Measurements from ENCODE around the gene NOCT.
A peak's percentile ranks its signal among the peaks of the same experiment; 100 is the strongest.
"Not testable (repeated sequence)": the region's sequence is repeated elsewhere in the genome, so short reads cannot be mapped to it uniquely, and the experiment has no call there.

The NOCT gene

GRCh38 chr4:139018971-139019758 lies 3.6 kb downstream of the NOCT start:
- no peak for DNase-seq
- peaks cover 47% of the 10 kb centered on the region for H3K4me1 Mint-ChIP-seq
- no peaks in the 10 kb centered on the region for H3K9me3 Mint-ChIP-seq
- peak overlapping the region; percentile 42 for H3K4me3 Mint-ChIP-seq
- peaks cover 29% of the 10 kb centered on the region for H3K36me3 Mint-ChIP-seq (ENCODE audit: low read depth)
- no peaks in the 10 kb centered on the region for H3K27me3 Mint-ChIP-seq
- H3K27ac Mint-ChIP-seq: no peak overlapping the region
- ATAC-seq: no peak

GRCh38 chr4:139020384-139020783 lies 4.8 kb downstream of the NOCT start:
- DNase-seq (no peak), ATAC-seq (no peak)
- H3K9me3 Mint-ChIP-seq: no peaks in the 10 kb centered on the region
- H3K36me3 Mint-ChIP-seq (ENCODE audit: low read depth): peaks cover 33% of the 10 kb centered on the region
- H3K4me3 Mint-ChIP-seq: no peak overlapping the region
- no peaks in the 10 kb centered on the region for H3K27me3 Mint-ChIP-seq
- H3K4me1 Mint-ChIP-seq: peaks cover 38% of the 10 kb centered on the region
- H3K27ac Mint-ChIP-seq: no peak overlapping the region

GRCh38 chr4:139021071-139021470 lies 5.5 kb downstream of the NOCT start:
- peaks cover 37% of the 10 kb centered on the region for H3K4me1 Mint-ChIP-seq
- H3K27ac Mint-ChIP-seq, H3K4me3 Mint-ChIP-seq, ATAC-seq, DNase-seq, H3K27me3 Mint-ChIP-seq, H3K9me3 Mint-ChIP-seq: not testable (repeated sequence)
- peaks cover 33% of the 10 kb centered on the region for H3K36me3 Mint-ChIP-seq (ENCODE audit: low read depth)

- H3K4me3 Mint-ChIP-seq: no peak overlapping the region
- H3K27me3 Mint-ChIP-seq: no peaks in the 10 kb centered on the region
- peak overlapping the region; percentile 22 for H3K27ac Mint-ChIP-seq
- H3K36me3 Mint-ChIP-seq (ENCODE audit: low read depth): peaks cover 28% of the 10 kb centered on the region
- peaks cover 30% of the 10 kb centered on the region for H3K4me1 Mint-ChIP-seq
- H3K9me3 Mint-ChIP-seq: no peaks in the 10 kb centered on the region
- DNase-seq (no peak), ATAC-seq (no peak)
Measured at GRCh38 chr4:139022835-139023234, 7.3 kb downstream of the NOCT start.

GRCh38 chr4:139024686-139025085 lies 9.1 kb downstream of the NOCT start:
- no peak for DNase-seq
- peaks cover 18% of the 10 kb centered on the region for H3K36me3 Mint-ChIP-seq (ENCODE audit: low read depth)
- no peaks in the 10 kb centered on the region for H3K27me3 Mint-ChIP-seq
- no peak overlapping the region for H3K4me3 Mint-ChIP-seq
- peaks cover 13% of the 10 kb centered on the region for H3K4me1 Mint-ChIP-seq
- H3K27ac Mint-ChIP-seq: no peak overlapping the region
- no peaks in the 10 kb centered on the region for H3K9me3 Mint-ChIP-seq
- no peak for ATAC-seq

- ATAC-seq: no peak
- Mint-ChIP-seq H3K4me1 (peaks cover 7% of the 10 kb centered on the region), H3K9me3 (no peaks in the 10 kb centered on the region), H3K36me3 (ENCODE audit: low read depth) (peaks cover 12% of the 10 kb centered on the region), H3K27ac (no peak overlapping the region), H3K27me3 (no peaks in the 10 kb centered on the region), H3K4me3 (no peak overlapping the region)
- DNase-seq: no peak
Measured at GRCh38 chr4:139025841-139026240, 10.3 kb downstream of the NOCT start.

- no peak for ATAC-seq
Measured at GRCh38 chr4:139027776-139028175, 12.2 kb downstream of the NOCT start.

GRCh38 chr4:139028191-139028661 lies 12.6 kb downstream of the NOCT start:
- Mint-ChIP-seq H3K27me3 (no peaks in the 10 kb centered on the region), H3K4me1 (peaks cover 9% of the 10 kb centered on the region), H3K9me3 (no peaks in the 10 kb centered on the region), H3K4me3 (no peak overlapping the region), H3K27ac (no peak overlapping the region), H3K36me3 (ENCODE audit: low read depth) (peaks cover 8% of the 10 kb centered on the region)
- DNase-seq: no peak
- no peak for ATAC-seq

More at GRCh38 chr4:139027776-139028175, 12.2 kb downstream of the NOCT start:
- Mint-ChIP-seq H3K27me3 (no peaks in the 10 kb centered on the region), H3K27ac (no peak overlapping the region), H3K9me3 (no peaks in the 10 kb centered on the region), H3K4me3 (no peak overlapping the region), H3K36me3 (ENCODE audit: low read depth) (peaks cover 10% of the 10 kb centered on the region), H3K4me1 (peaks cover 9% of the 10 kb centered on the region)
- DNase-seq: no peak

GRCh38 chr4:139029866-139030363 lies 14.3 kb downstream of the NOCT start:
- H3K36me3 Mint-ChIP-seq (ENCODE audit: low read depth); H3K27me3 Mint-ChIP-seq; DNase-seq; H3K4me3 Mint-ChIP-seq; ATAC-seq; H3K27ac Mint-ChIP-seq; H3K9me3 Mint-ChIP-seq: not testable (repeated sequence)
- H3K4me1 Mint-ChIP-seq: peaks cover 11% of the 10 kb centered on the region

- Mint-ChIP-seq H3K9me3 (no peaks in the 10 kb centered on the region), H3K4me1 (peaks cover 9% of the 10 kb centered on the region), H3K4me3 (no peak overlapping the region), H3K27ac (peak overlapping the region; percentile 13), H3K27me3 (no peaks in the 10 kb centered on the region), H3K36me3 (ENCODE audit: low read depth) (peaks cover 12% of the 10 kb centered on the region)
- peak; percentile 67 for ATAC-seq
- peak; percentile 65 for DNase-seq
Measured at GRCh38 chr4:139030614-139031235, 15.1 kb downstream of the NOCT start.

- Mint-ChIP-seq H3K4me1 (peaks cover 8% of the 10 kb centered on the region), H3K4me3 (no peak overlapping the region), H3K27me3 (no peaks in the 10 kb centered on the region), H3K36me3 (ENCODE audit: low read depth) (peaks cover 27% of the 10 kb centered on the region), H3K27ac (peak overlapping the region; percentile 32), H3K9me3 (no peaks in the 10 kb centered on the region)
- ATAC-seq (no peak), DNase-seq (no peak)
Measured at GRCh38 chr4:139035650-139036049, 20.1 kb downstream of the NOCT start.

- Mint-ChIP-seq H3K9me3 (no peaks in the 10 kb centered on the region), H3K27ac (no peak overlapping the region), H3K27me3 (no peaks in the 10 kb centered on the region), H3K4me3 (no peak overlapping the region), H3K36me3 (ENCODE audit: low read depth) (peaks cover 26% of the 10 kb centered on the region), H3K4me1 (peaks cover 8% of the 10 kb centered on the region)
- no peak for ATAC-seq
- no peak for DNase-seq
Measured at GRCh38 chr4:139036885-139037284, 21.3 kb downstream of the NOCT start.

- peaks cover 8% of the 10 kb centered on the region for H3K4me1 Mint-ChIP-seq
- H3K27me3 Mint-ChIP-seq: no peaks in the 10 kb centered on the region
- H3K27ac Mint-ChIP-seq: no peak overlapping the region
- ATAC-seq (no peak), DNase-seq (no peak)
- no peak overlapping the region for H3K4me3 Mint-ChIP-seq
- H3K36me3 Mint-ChIP-seq (ENCODE audit: low read depth): peaks cover 32% of the 10 kb centered on the region
- no peaks in the 10 kb centered on the region for H3K9me3 Mint-ChIP-seq
Measured at GRCh38 chr4:139038874-139039443, 23.4 kb downstream of the NOCT start.

- DNase-seq: no peak
- Mint-ChIP-seq H3K27me3 (no peaks in the 10 kb centered on the region), H3K27ac (no peak overlapping the region), H3K9me3 (no peaks in the 10 kb centered on the region), H3K4me3 (no peak overlapping the region), H3K4me1 (peaks cover 11% of the 10 kb centered on the region), H3K36me3 (ENCODE audit: low read depth) (peaks cover 35% of the 10 kb centered on the region)
- no peak for ATAC-seq
Measured at GRCh38 chr4:139042981-139043460, 27.4 kb downstream of the NOCT start.

GRCh38 chr4:139044291-139044690 lies 28.7 kb downstream of the NOCT start:
- peaks cover 39% of the 10 kb centered on the region for H3K36me3 Mint-ChIP-seq (ENCODE audit: low read depth)

More at GRCh38 chr4:139044291-139044690, 28.7 kb downstream of the NOCT start:
- Mint-ChIP-seq H3K27me3 (no peaks in the 10 kb centered on the region), H3K27ac (no peak overlapping the region), H3K4me1 (peaks cover 11% of the 10 kb centered on the region), H3K9me3 (no peaks in the 10 kb centered on the region), H3K4me3 (no peak overlapping the region)
- ATAC-seq: no peak
- DNase-seq: no peak

All from activated naive CD8-positive, alpha-beta T cell treated with anti-CD3 and anti-CD28 coated beads, Interleukin-2, amount 50 U/mL, for 24 hours (primary cell).